Measurements from ENCODE around the gene SPATA3.
"Not testable (repeated sequence)": the region's sequence is repeated elsewhere in the genome, so short reads cannot be mapped to it uniquely, and the experiment has no call there.

The SPATA3 gene

DNA sequence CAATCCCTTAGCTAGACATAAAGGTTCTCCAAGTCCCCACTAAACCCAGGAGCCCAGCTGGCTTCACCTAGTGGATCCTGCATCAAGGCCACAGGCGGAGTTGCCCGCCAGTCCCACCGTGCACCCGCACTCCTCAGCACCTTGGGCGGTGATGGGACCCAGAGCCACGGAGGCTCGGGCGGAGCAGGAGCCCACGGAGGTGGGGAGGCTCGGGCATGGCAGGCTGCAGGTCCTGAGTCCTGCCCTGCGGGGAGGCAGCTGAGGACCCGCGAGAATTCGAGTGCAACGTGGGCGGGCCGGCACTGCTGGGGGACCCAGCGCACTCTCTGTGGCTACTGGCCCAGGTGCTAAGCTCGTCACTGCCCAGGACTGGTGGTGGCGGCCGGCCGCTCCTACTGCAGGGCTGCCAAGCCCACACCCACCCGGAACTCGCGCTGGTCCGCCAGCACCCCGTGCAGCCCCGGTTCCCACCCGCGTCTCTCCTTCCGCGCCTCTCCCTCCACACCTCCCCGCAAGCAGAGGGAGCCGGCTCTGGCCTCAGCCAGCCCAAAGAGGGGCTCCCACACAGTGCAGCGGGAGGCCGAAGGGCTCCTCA is 31.7 kb upstream of the SPATA3 start:
- ChIA-PET POLR2A (no interaction called here), CTCF (interaction anchor here (2.2 kb wide), 1 partner anchor 23 kb away, joined by 11 read pairs; no protein-coding TSS in a partner anchor)
- TF ChIP-seq, protein P1, sequence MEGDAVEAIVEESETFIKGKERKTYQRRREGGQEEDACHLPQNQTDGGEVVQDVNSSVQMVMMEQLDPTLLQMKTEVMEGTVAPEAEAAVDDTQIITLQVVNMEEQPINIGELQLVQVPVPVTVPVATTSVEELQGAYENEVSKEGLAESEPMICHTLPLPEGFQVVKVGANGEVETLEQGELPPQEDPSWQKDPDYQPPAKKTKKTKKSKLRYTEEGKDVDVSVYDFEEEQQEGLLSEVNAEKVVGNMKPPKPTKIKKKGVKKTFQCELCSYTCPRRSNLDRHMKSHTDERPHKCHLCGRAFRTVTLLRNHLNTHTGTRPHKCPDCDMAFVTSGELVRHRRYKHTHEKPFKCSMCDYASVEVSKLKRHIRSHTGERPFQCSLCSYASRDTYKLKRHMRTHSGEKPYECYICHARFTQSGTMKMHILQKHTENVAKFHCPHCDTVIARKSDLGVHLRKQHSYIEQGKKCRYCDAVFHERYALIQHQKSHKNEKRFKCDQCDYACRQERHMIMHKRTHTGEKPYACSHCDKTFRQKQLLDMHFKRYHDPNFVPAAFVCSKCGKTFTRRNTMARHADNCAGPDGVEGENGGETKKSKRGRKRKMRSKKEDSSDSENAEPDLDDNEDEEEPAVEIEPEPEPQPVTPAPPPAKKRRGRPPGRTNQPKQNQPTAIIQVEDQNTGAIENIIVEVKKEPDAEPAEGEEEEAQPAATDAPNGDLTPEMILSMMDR (IDR thresholded peaks at IDR 0.05; ENCODE audit: insufficient read depth, low read length, missing control alignments), result no peak
- DNase-seq (ENCODE audit: low read depth, low spot score), result no peak
- H3K4me3 ChIP-seq (ENCODE audit: low read depth, low read length), result no peak overlapping the region

DNA sequence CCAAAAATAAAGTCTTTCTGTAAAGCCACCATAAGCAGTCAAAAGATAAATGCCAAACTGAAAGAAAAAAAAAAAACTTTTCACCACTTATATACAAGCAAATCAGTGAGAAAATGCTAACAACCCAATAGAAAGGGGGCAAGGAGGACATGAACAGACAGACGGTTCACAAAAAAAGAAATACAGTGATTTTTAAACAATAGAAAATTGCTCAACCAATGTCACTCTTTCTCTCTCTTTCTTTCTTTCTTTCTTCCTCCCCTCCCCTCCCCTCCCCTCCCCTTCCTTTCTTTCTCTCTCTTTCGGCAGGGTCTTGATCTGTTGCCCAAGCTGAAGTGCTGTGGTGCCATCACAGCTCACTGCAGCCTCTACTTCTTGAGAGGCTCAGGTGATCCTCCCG is 28.8 kb upstream of the SPATA3 start:
- TF ChIP-seq, protein P1 (IDR thresholded peaks at IDR 0.05; ENCODE audit: insufficient read depth, low read length, missing control alignments), result no peak
- H3K4me3 ChIP-seq (ENCODE audit: low read depth, low read length), result no peak overlapping the region
- CTCF ChIA-PET, result interaction anchor here (1.1 to 2.4 kb wide), 4 partner anchors 17 to 143 kb away, joined by 3 to 7 read pairs (median 4); no protein-coding TSS in a partner anchor
- POLR2A ChIA-PET, result no interaction called here
- no peak for DNase-seq (ENCODE audit: low read depth, low spot score)

DNA sequence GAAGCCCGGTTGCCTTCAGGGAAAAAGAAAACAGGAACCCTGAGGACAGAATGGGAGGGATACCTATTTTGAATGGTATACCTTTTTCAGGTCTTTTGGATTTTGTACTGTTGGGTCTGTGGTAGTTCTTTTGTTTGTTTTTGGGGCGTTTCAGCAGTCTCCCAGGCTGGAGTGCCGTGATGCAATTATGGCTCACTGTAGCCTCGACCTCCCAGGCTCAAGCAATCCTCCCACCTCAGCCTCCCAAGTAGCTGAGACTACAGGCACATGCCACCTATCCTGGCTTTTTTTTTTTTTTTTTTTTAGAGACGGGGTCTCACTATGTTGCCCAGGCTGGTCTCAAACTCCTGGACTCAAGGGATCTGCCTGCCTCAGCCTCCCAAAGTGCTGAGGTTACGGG is 27.6 kb upstream of the SPATA3 start:
- not testable (repeated sequence) for DNase-seq (ENCODE audit: low read depth, low spot score); H3K4me3 ChIP-seq (ENCODE audit: low read depth, low read length)
- CTCF ChIA-PET, result interaction anchor here (0.7 to 1.3 kb wide), 2 partner anchors 85 to 116 kb away, joined by 3 read pairs; no protein-coding TSS in a partner anchor
- POLR2A ChIA-PET, result interaction anchor here (0.6 kb wide), 1 partner anchor 17 kb away, joined by 3 read pairs; no protein-coding TSS in a partner anchor

DNA sequence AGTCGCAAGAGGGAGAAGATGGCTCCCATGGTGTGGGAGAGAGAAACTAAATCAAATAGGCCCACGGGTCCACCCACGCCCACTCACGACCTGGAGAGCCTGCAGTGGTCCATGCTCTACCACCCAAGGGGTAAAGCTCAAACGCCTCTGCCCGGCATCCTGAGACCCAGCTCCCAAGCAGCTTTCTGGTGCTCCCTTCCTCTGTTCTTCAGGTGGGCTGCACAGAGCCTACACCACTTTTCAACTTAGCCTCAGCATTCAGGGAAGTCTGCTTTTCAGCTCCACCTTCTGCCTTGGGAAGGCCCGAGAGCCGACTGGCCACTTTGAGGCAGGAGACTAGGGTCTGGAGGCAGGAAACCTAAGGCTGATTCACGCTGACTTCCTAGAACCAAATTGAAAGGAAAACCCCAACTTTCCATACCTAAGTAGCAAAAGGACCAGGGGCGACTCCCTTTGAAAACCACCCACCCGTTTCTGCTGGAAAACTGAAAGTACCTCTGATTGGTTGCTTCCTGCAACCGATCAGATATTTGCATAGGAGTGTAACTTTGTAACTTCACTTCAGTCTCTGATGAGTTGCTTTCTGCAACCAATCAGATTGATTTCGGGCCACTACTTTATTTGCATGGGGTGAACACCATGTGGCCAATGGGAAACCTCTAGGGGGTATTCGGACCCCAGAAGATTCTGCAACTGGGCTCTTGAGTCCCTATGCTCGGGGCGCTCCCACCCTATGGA is 26.8 kb upstream of the SPATA3 start:
- no peak overlapping the region for H3K4me3 ChIP-seq (ENCODE audit: low read depth, low read length)
- no peak for DNase-seq (ENCODE audit: low read depth, low spot score)
- TF ChIP-seq, protein P1 (IDR thresholded peaks at IDR 0.05; ENCODE audit: insufficient read depth, low read length, missing control alignments), result no peak
- ChIA-PET CTCF (interaction anchor here (1.1 to 1.4 kb wide), 3 partner anchors 14 to 116 kb away, joined by 3 to 8 read pairs (median 4); no protein-coding TSS in a partner anchor), POLR2A (interaction anchor here (0.6 kb wide), 1 partner anchor 16 kb away, joined by 3 read pairs; no protein-coding TSS in a partner anchor)

DNA sequence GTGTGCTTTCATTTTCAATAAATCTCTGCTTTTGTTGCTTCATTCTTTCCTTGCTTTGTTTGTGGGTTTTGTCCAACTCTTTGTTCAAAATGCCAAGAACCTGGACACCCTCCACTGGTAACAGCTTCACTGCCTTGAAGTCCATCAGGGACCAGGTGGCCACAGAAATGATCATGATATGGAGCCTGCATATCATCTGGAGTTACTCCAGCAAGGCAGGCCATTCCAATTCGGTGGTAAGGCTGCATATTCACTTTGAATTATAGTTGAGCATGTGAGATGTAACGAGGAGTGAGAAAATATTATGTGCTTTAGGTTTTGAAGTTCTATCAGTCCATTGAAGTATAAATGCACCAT is 26.3 kb upstream of the SPATA3 start:
- ChIA-PET CTCF (interaction anchor here (1.1 to 1.4 kb wide), 3 partner anchors 13 to 67 kb away, joined by 3 to 8 read pairs (median 4); no protein-coding TSS in a partner anchor), POLR2A (no interaction called here)
- H3K4me3 ChIP-seq (ENCODE audit: low read depth, low read length), result no peak overlapping the region
- TF ChIP-seq, protein P1 (IDR thresholded peaks at IDR 0.05; ENCODE audit: insufficient read depth, low read length, missing control alignments), result no peak
- no peak for DNase-seq (ENCODE audit: low read depth, low spot score)

DNA sequence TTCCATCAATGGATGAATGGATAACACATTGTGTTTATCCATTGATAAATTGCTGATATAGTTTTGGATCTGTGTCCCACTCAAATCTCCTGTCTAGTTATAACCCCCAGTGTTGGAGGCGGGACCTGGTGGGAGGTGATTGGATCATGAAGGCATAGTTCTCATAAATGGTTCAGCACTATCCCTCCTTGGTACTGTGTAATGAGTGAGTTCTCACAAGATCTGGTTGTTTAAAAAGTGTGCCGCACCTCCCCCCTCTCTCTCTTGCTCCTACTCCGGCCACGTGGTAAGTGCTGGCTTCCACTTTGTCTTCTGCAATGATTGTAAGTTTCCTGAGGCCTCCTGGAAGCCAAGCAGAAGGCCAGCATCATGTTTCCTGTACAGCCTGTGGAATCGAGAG is 23.9 kb upstream of the SPATA3 start:
- ChIA-PET CTCF (interaction anchor here (1.1 kb wide), 1 partner anchor 13 kb away, joined by 3 read pairs; no protein-coding TSS in a partner anchor), POLR2A (no interaction called here)

More for the DNA sequence above, 23.9 kb upstream of the SPATA3 start:
- DNase-seq (ENCODE audit: low read depth, low spot score), result no peak
- no peak overlapping the region for H3K4me3 ChIP-seq (ENCODE audit: low read depth, low read length)
- TF ChIP-seq, protein P1 (IDR thresholded peaks at IDR 0.05; ENCODE audit: insufficient read depth, low read length, missing control alignments), result no peak
